Osteocyte (in vitro differentiated cells): Measurements from ENCODE around the gene SULT2B1. TPM values are rescaled to one million over a fixed set of nuclear protein-coding genes. Genes with fewer than 3 reads are reported as not detected.
"Not testable (repeated sequence)": the region's sequence is repeated elsewhere in the genome, so short reads cannot be mapped to it uniquely, and the experiment has no call there.

Experiments used
- DNase-seq: peaks from one replicate; pipeline ENCODE4 v3.0.0; 2021; ENCODE audit warnings: mixed read lengths; ENCODE audit not compliant: unreplicated experiment; ENCODE audit errors: extremely low spot score
- H3K27ac Mint-ChIP-seq: one replicate; pipeline ENCODE4 v1.8.0; 2021; ENCODE audit warnings: mild to moderate bottlenecking, mixed read lengths; ENCODE audit not compliant: unreplicated experiment
- H3K27me3 Mint-ChIP-seq: one replicate; pipeline ENCODE4 v1.8.0; 2021; ENCODE audit warnings: mixed read lengths; ENCODE audit not compliant: unreplicated experiment
- H3K36me3 Mint-ChIP-seq: one replicate; pipeline ENCODE4 v1.8.0; 2021; ENCODE audit warnings: mixed read lengths; ENCODE audit not compliant: unreplicated experiment
- H3K4me1 Mint-ChIP-seq: one replicate; pipeline ENCODE4 v1.8.0; 2021; ENCODE audit warnings: mixed read lengths; ENCODE audit not compliant: unreplicated experiment
- H3K4me3 Mint-ChIP-seq: one replicate; pipeline ENCODE4 v1.8.0; 2021; ENCODE audit warnings: mild to moderate bottlenecking, moderate library complexity, mixed read lengths; ENCODE audit not compliant: unreplicated experiment
- H3K9me3 Mint-ChIP-seq: one replicate; pipeline ENCODE4 v1.8.0; 2021; ENCODE audit warnings: mixed read lengths; ENCODE audit not compliant: unreplicated experiment
- CTCF ChIP-seq: fragments of 200-600 bp; sonication (generic); IDR thresholded peaks from 2 replicates; pipeline ENCODE4 v1.5.0; 2021; ENCODE audit warnings: antibody characterized with exemption, mild to moderate bottlenecking, moderate library complexity
- total RNA-seq: library from RNA; stranded (reverse); gene quantifications from 2 replicates; pipeline ENCODE4 v1.2.1, GENCODE V29; 2021

SULT2B1 gene
- total RNA-seq, 1 donor from 2014 or later = not detected

GRCh38 chr19:48529156-48529555 lies 22.8 kb upstream of the SULT2B1 start:
- Mint-ChIP-seq H3K4me3 (no peak overlapping the region), H3K27ac (no peak overlapping the region), H3K27me3 (peaks cover 12% of the 10 kb centered on the region), H3K4me1 (peaks cover 4% of the 10 kb centered on the region), H3K9me3 (peaks cover 13% of the 10 kb centered on the region), H3K36me3 (no peaks in the 10 kb centered on the region)
- no peak for TF ChIP-seq CTCF
- no peak for DNase-seq

- H3K36me3 Mint-ChIP-seq = no peaks in the 10 kb centered on the region
- H3K4me1 Mint-ChIP-seq = peaks cover 4% of the 10 kb centered on the region
- H3K27ac Mint-ChIP-seq = no peak overlapping the region
- no peak overlapping the region for H3K4me3 Mint-ChIP-seq
- DNase-seq = no peak
- peaks cover 10% of the 10 kb centered on the region for H3K27me3 Mint-ChIP-seq
- TF ChIP-seq CTCF = no peak
- peaks cover 11% of the 10 kb centered on the region for H3K9me3 Mint-ChIP-seq
Observed at GRCh38 chr19:48530066-48530720, 21.8 kb upstream of the SULT2B1 start.

- peaks cover 4% of the 10 kb centered on the region for H3K4me1 Mint-ChIP-seq
- peaks cover 11% of the 10 kb centered on the region for H3K9me3 Mint-ChIP-seq
- DNase-seq = no peak
- H3K27ac Mint-ChIP-seq = no peak overlapping the region
- H3K4me3 Mint-ChIP-seq = no peak overlapping the region
- TF ChIP-seq CTCF = no peak
- H3K27me3 Mint-ChIP-seq = peaks cover 10% of the 10 kb centered on the region
- H3K36me3 Mint-ChIP-seq = no peaks in the 10 kb centered on the region
Observed at GRCh38 chr19:48530770-48531169, 21.2 kb upstream of the SULT2B1 start.

GRCh38 chr19:48533770-48534169 lies 18.2 kb upstream of the SULT2B1 start:
- no peak for DNase-seq
- peaks cover 10% of the 10 kb centered on the region for H3K27me3 Mint-ChIP-seq
- no peak for TF ChIP-seq CTCF
- H3K4me3 Mint-ChIP-seq = no peak overlapping the region
- H3K4me1 Mint-ChIP-seq = peaks cover 4% of the 10 kb centered on the region
- H3K27ac Mint-ChIP-seq = no peak overlapping the region
- no peaks in the 10 kb centered on the region for H3K36me3 Mint-ChIP-seq
- H3K9me3 Mint-ChIP-seq = no peaks in the 10 kb centered on the region

GRCh38 chr19:48537541-48537940 lies 14.4 kb upstream of the SULT2B1 start:
- Mint-ChIP-seq H3K36me3 (no peaks in the 10 kb centered on the region), H3K27ac (no peak overlapping the region), H3K4me1 (no peaks in the 10 kb centered on the region), H3K27me3 (no peaks in the 10 kb centered on the region), H3K9me3 (no peaks in the 10 kb centered on the region), H3K4me3 (no peak overlapping the region)
- no peak for TF ChIP-seq CTCF
- no peak for DNase-seq

- H3K27ac Mint-ChIP-seq, H3K4me1 Mint-ChIP-seq, H3K4me3 Mint-ChIP-seq, DNase-seq, H3K36me3 Mint-ChIP-seq, H3K27me3 Mint-ChIP-seq, H3K9me3 Mint-ChIP-seq: not testable (repeated sequence)
Observed at GRCh38 chr19:48538057-48538456, 13.9 kb upstream of the SULT2B1 start.
